ENCODE measurements around the gene GUCA1A.

DNA sequence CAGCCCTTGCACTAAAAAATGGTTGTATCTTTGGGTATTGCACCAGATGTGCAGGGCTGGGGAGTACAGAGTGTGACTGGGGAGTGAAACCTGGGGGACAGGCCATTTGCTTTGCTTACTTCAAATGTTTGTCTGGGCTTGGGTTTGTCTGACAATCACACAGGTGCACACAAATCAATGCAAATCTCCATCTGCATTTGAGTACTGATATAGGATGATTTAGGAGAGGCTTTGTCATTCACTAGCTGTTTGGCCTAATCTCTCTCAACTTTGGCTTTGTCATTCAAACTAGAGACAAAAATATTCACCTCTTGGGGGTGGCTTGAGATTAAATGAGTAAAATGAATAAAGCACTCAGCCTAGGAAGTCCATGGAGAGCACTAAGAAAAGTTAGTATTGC is 3.8 kb downstream of the GUCA1A start:
- TF ChIP-seq, protein P1, sequence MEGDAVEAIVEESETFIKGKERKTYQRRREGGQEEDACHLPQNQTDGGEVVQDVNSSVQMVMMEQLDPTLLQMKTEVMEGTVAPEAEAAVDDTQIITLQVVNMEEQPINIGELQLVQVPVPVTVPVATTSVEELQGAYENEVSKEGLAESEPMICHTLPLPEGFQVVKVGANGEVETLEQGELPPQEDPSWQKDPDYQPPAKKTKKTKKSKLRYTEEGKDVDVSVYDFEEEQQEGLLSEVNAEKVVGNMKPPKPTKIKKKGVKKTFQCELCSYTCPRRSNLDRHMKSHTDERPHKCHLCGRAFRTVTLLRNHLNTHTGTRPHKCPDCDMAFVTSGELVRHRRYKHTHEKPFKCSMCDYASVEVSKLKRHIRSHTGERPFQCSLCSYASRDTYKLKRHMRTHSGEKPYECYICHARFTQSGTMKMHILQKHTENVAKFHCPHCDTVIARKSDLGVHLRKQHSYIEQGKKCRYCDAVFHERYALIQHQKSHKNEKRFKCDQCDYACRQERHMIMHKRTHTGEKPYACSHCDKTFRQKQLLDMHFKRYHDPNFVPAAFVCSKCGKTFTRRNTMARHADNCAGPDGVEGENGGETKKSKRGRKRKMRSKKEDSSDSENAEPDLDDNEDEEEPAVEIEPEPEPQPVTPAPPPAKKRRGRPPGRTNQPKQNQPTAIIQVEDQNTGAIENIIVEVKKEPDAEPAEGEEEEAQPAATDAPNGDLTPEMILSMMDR (conservative IDR thresholded peaks at IDR 0.05 in 1 of 2, IDR thresholded peaks at IDR 0.05 in 1 of 2; ENCODE audit: extremely low read depth in 1 of 2, insufficient read depth in 1 of 2, low read depth in 1 of 2, low read length in 2 of 2), result no peak
- TF ChIP-seq EZH2 (IDR thresholded peaks at IDR 0.05; ENCODE audit: borderline replicate concordance, low read length), result no peak
